Stimulated activated CD8-positive, alpha-beta memory T cell treated with anti-CD3 and anti-CD28 coated beads, Interleukin-15, amount 100 ng/mL, for 24 hours (primary cell): ENCODE results near the gene PLEKHG4.

Experiments
- DNase-seq: peaks from one replicate; pipeline ENCODE4 v3.0.0-alpha.2; 2020; ENCODE audit warnings: low read depth

The PLEKHG4 gene

GRCh38 chr16:67279296-67280089 is at the start of gene PLEKHG4:
Gene PLEKHG4 (plus strand): TSS chr16:67279532. CDS start chr16:67280045, 513 bp downstream.
- peak; percentile 53 for DNase-seq

GRCh38 chr16:67229906-67230808 is 49.2 kb upstream of the PLEKHG4 start:
- DNase-seq, result no peak

- no peak for DNase-seq
These were observed 48.3 kb upstream of the PLEKHG4 start for GRCh38 chr16:67230809-67231660.

GRCh38 chr16:67233596-67233995 is 45.7 kb upstream of the PLEKHG4 start:
- DNase-seq, result no peak

GRCh38 chr16:67234180-67234597 is 45.1 kb upstream of the PLEKHG4 start:
- DNase-seq, result no peak

GRCh38 chr16:67235816-67236562 is 43.3 kb upstream of the PLEKHG4 start:
- DNase-seq, result no peak

- DNase-seq, result peak; percentile 66
These were observed 42.6 kb upstream of the PLEKHG4 start for GRCh38 chr16:67236563-67237395.

- no peak for DNase-seq
These were observed 41.7 kb upstream of the PLEKHG4 start for GRCh38 chr16:67237396-67238277.

- no peak for DNase-seq
These were observed 41.1 kb upstream of the PLEKHG4 start for GRCh38 chr16:67238278-67238575.

GRCh38 chr16:67238806-67239470 is 40.4 kb upstream of the PLEKHG4 start:
- DNase-seq, result no peak

GRCh38 chr16:67240506-67240905 is 38.8 kb upstream of the PLEKHG4 start:
- no peak for DNase-seq

GRCh38 chr16:67241008-67241900 is 38.1 kb upstream of the PLEKHG4 start:
- no peak for DNase-seq

- DNase-seq, result no peak
These were observed 37.1 kb upstream of the PLEKHG4 start for GRCh38 chr16:67242138-67242730.

GRCh38 chr16:67243481-67243880 is 35.9 kb upstream of the PLEKHG4 start:
- DNase-seq, result no peak

GRCh38 chr16:67244387-67245185 is 34.7 kb upstream of the PLEKHG4 start:
- no peak for DNase-seq

GRCh38 chr16:67245186-67245585 is 34.1 kb upstream of the PLEKHG4 start:
- DNase-seq, result no peak

GRCh38 chr16:67245674-67246080 is 33.7 kb upstream of the PLEKHG4 start:
- no peak for DNase-seq
